C4-2B (cell line): ENCODE data around the gene PHYHD1.

Experiments
- H3K27ac ChIP-seq: fragments of 450-650 bp; 2 replicates; pipeline ENCODE4 v1.5.1; 2017
- CTCF ChIP-seq: fragments of 450-650 bp; conservative IDR thresholded peaks from 2 replicates; pipeline ENCODE4 v1.5.1; 2017; ENCODE audit warnings: mild to moderate bottlenecking
- ZFX ChIP-seq: fragments of 450-650 bp; IDR thresholded peaks from 2 replicates; pipeline ENCODE4 v1.6.1; 2017

The PHYHD1 gene

GRCh38 chr9:128894764-128895163, 26.0 kb upstream of the PHYHD1 start:
- no peak for TF ChIP-seq ZFX
- TF ChIP-seq CTCF: no peak

GRCh38 chr9:128895556-128895955, 25.2 kb upstream of the PHYHD1 start:
- TF ChIP-seq CTCF (no peak), ZFX (no peak)
- no peak overlapping the region for H3K27ac ChIP-seq

More at GRCh38 chr9:128894764-128895163, 26.0 kb upstream of the PHYHD1 start:
- no peak overlapping the region for H3K27ac ChIP-seq

GRCh38 chr9:128898382-128898781, 22.4 kb upstream of the PHYHD1 start:
- TF ChIP-seq CTCF (no peak), ZFX (no peak)
- H3K27ac ChIP-seq: peak overlapping the region; percentile 7; the same call in 1 of the 2 replicates

GRCh38 chr9:128898845-128899565, 21.8 kb upstream of the PHYHD1 start:
- no peak overlapping the region for H3K27ac ChIP-seq
- TF ChIP-seq ZFX (no peak), CTCF (no peak)

GRCh38 chr9:128899566-128900322, 21.0 kb upstream of the PHYHD1 start:
- TF ChIP-seq CTCF (no peak), ZFX (no peak)

GRCh38 chr9:128901379-128901778, 19.4 kb upstream of the PHYHD1 start:
- TF ChIP-seq CTCF: no peak
- TF ChIP-seq ZFX: no peak
- no peak overlapping the region for H3K27ac ChIP-seq

More at GRCh38 chr9:128899566-128900322, 21.0 kb upstream of the PHYHD1 start:
- no peak overlapping the region for H3K27ac ChIP-seq

- TF ChIP-seq CTCF (no peak), ZFX (no peak)
- no peak overlapping the region for H3K27ac ChIP-seq
Measured at GRCh38 chr9:128901822-128902221, 19.0 kb upstream of the PHYHD1 start.
